ENCODE results near the gene CACNA1B. TPM values are rescaled to one million over a fixed set of nuclear protein-coding genes. Genes with fewer than 3 reads are reported as not detected.

Gene CACNA1B
- total and polyA plus RNA-seq, 9 donors: 0.01 to 3.8 (median 0.16) TPM; not detected in 1

- Histone ChIP-seq H3K36me3 (no peaks in the 10 kb centered on the region), H3K4me3 (no peak overlapping the region), H3K27me3 (no peaks in the 10 kb centered on the region), H3K9me3 (no peaks in the 10 kb centered on the region), H3K27ac (no peak overlapping the region), H3K4me1 (ENCODE audit: insufficient read depth) (no peaks in the 10 kb centered on the region)
- TF ChIP-seq EP300 (IDR thresholded peaks at IDR 0.05): no peak
- no peak for TF ChIP-seq POLR2A (IDR thresholded peaks at IDR 0.05)
- TF ChIP-seq CTCF (IDR thresholded peaks at IDR 0.05): no peak
- intact Hi-C loops (cut with DNase I): no loop called here
- WGBS, 3 donors: 87 to 91% (median 87%) methylated on average over 7 of the region's 7 CpGs
- DNase-seq: peak in 1 of 5 donors; percentile 15
These were observed 111.6 kb downstream of the CACNA1B start for GRCh38 chr9:137989156-137989555.

- intact Hi-C loops (cut with DNase I): no loop called here
- TF ChIP-seq EP300 (IDR thresholded peaks at IDR 0.05) (no peak), CTCF (IDR thresholded peaks at IDR 0.05) (no peak), POLR2A (IDR thresholded peaks at IDR 0.05) (no peak)
- Histone ChIP-seq H3K36me3 (no peaks in the 10 kb centered on the region), H3K4me3 (no peak overlapping the region), H3K4me1 (ENCODE audit: insufficient read depth) (no peaks in the 10 kb centered on the region), H3K27ac (no peak overlapping the region), H3K27me3 (no peaks in the 10 kb centered on the region), H3K9me3 (no peaks in the 10 kb centered on the region)
- 79 to 88% (median 86%) methylated on average over 8 of the region's 8 CpGs for WGBS, 3 donors
- DNase-seq: peak in 1 of 5 donors; percentile 12
These were observed 112.6 kb downstream of the CACNA1B start for GRCh38 chr9:137989999-137990715.

- 86 to 88% (median 87%) methylated on average over 13 of the region's 13 CpGs for WGBS, 3 donors
- H3K27me3 ChIP-seq: no peaks in the 10 kb centered on the region
- H3K4me1 ChIP-seq (ENCODE audit: insufficient read depth): no peaks in the 10 kb centered on the region
- no peaks in the 10 kb centered on the region for H3K9me3 ChIP-seq
- H3K36me3 ChIP-seq: no peaks in the 10 kb centered on the region
- TF ChIP-seq POLR2A (IDR thresholded peaks at IDR 0.05): no peak
- TF ChIP-seq CTCF (IDR thresholded peaks at IDR 0.05): no peak
- no peak for TF ChIP-seq EP300 (IDR thresholded peaks at IDR 0.05)
- intact Hi-C loops (cut with DNase I): no loop called here
- no peak overlapping the region for H3K4me3 ChIP-seq
- no peak for DNase-seq
- no peak overlapping the region for H3K27ac ChIP-seq
These were observed 126.1 kb downstream of the CACNA1B start for GRCh38 chr9:138003485-138004190.

- 73 to 82% (median 75%) methylated on average over 25 of the region's 25 CpGs for WGBS, 3 donors
- peak in 1 of 5 donors; percentile 12 for DNase-seq
- H3K4me1 ChIP-seq (ENCODE audit: insufficient read depth): no peaks in the 10 kb centered on the region
These were observed 129.1 kb downstream of the CACNA1B start for GRCh38 chr9:138006576-138007233.

More at GRCh38 chr9:138006576-138007233, 129.1 kb downstream of the CACNA1B start:
- intact Hi-C loops (cut with DNase I): no loop called here
- no peak overlapping the region for H3K4me3 ChIP-seq
- H3K36me3 ChIP-seq: no peaks in the 10 kb centered on the region
- H3K27ac ChIP-seq: no peak overlapping the region
- no peaks in the 10 kb centered on the region for H3K9me3 ChIP-seq
- no peaks in the 10 kb centered on the region for H3K27me3 ChIP-seq
- TF ChIP-seq POLR2A (IDR thresholded peaks at IDR 0.05) (no peak), CTCF (IDR thresholded peaks at IDR 0.05) (no peak), EP300 (IDR thresholded peaks at IDR 0.05) (no peak)
